ENCODE data around the gene ZNRF3. TPM values are rescaled to one million over a fixed set of nuclear protein-coding genes. Genes with fewer than 3 reads are reported as not detected.

The ZNRF3 gene
- polyA plus RNA-seq, 1 donor (not counting 4 experiments of a cell fraction or from before 2014, with no cell fraction given) = 2.6 TPM

DNA sequence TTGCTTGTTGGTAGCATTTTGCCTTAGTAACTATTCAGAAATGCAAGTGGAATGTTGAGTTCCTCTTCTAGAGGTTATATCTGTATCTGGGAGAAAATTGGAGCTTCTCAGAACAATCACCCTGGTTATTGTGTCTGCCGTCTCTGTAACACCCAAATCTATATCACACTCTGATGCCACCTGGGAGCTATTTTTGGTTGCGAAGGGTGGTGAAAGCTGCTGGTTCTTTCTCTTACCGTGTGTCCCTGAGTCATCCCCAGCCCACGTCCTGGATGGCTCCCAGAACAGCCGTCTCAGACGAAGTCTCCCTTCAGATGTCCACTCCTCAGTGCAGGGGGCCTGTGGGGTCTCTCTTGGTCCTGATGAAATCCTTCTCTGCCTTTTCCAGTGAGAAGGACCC, 94.8 kb downstream of the ZNRF3 start:
- no peak for DNase-seq (ENCODE audit: low read depth, low spot score)
- TF ChIP-seq, protein P1, sequence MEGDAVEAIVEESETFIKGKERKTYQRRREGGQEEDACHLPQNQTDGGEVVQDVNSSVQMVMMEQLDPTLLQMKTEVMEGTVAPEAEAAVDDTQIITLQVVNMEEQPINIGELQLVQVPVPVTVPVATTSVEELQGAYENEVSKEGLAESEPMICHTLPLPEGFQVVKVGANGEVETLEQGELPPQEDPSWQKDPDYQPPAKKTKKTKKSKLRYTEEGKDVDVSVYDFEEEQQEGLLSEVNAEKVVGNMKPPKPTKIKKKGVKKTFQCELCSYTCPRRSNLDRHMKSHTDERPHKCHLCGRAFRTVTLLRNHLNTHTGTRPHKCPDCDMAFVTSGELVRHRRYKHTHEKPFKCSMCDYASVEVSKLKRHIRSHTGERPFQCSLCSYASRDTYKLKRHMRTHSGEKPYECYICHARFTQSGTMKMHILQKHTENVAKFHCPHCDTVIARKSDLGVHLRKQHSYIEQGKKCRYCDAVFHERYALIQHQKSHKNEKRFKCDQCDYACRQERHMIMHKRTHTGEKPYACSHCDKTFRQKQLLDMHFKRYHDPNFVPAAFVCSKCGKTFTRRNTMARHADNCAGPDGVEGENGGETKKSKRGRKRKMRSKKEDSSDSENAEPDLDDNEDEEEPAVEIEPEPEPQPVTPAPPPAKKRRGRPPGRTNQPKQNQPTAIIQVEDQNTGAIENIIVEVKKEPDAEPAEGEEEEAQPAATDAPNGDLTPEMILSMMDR (optimal IDR thresholded peaks at IDR 0.05 in 1 of 3, IDR thresholded peaks at IDR 0.05 in 1 of 3, conservative IDR thresholded peaks at IDR 0.05 in 1 of 3; ENCODE audit: extremely low read depth in 1 of 3, insufficient read depth in 2 of 3, low read length in 3 of 3) = no peak
- no peak for TF ChIP-seq EZH2 (IDR thresholded peaks at IDR 0.05; ENCODE audit: low read length)
- Histone ChIP-seq H3K27ac (ENCODE audit: control insufficient read depth, insufficient read depth, low read length) (no peak overlapping the region), H3K9me1 (ENCODE audit: control insufficient read depth, extremely low read depth, insufficient read depth, low read length) (peaks cover 3% of the 10 kb centered on the region), H3K79me2 (ENCODE audit: control insufficient read depth, insufficient read depth, low read length) (peaks cover 1% of the 10 kb centered on the region), H3K4me1 (ENCODE audit: control insufficient read depth, extremely low read depth, insufficient read depth, low read length) (peaks cover 32% of the 10 kb centered on the region), H3K9ac (ENCODE audit: control insufficient read depth, extremely low read depth, insufficient read depth, low read length) (no peak overlapping the region), H3K36me3 (ENCODE audit: control insufficient read depth in 2 of 2, extremely low read depth in 1 of 2, insufficient read depth in 2 of 2, low read length in 2 of 2) (no peaks in the 10 kb centered on the region), H3K27me3 (ENCODE audit: control insufficient read depth, extremely low read depth, insufficient read depth, low read length) (no peaks in the 10 kb centered on the region), H2AFZ (ENCODE audit: control insufficient read depth, low read length) (no peak overlapping the region), H4K20me1 (ENCODE audit: control insufficient read depth, extremely low read depth, insufficient read depth, low read length) (no peaks in the 10 kb centered on the region), H3K4me3 (ENCODE audit: control insufficient read depth in 2 of 3, extremely low read depth in 1 of 3, insufficient read depth in 2 of 3, low read depth in 1 of 3, low read length in 3 of 3) (peak overlapping the region in 1 of 3 experiments; percentile 40), H3K9me3 (ENCODE audit: control insufficient read depth, low read depth, low read length) (no peaks in the 10 kb centered on the region), H3K4me2 (ENCODE audit: control insufficient read depth, extremely low read depth, insufficient read depth, low read depth, low read length) (peak overlapping the region; percentile 73)
- dilution Hi-C loops (cut with MboI; ENCODE audit: extremely low pct_ligation_motif_present, low sequenced_read_pairs) = no loop called here
- FAIRE-seq = peak; percentile 69

DNA sequence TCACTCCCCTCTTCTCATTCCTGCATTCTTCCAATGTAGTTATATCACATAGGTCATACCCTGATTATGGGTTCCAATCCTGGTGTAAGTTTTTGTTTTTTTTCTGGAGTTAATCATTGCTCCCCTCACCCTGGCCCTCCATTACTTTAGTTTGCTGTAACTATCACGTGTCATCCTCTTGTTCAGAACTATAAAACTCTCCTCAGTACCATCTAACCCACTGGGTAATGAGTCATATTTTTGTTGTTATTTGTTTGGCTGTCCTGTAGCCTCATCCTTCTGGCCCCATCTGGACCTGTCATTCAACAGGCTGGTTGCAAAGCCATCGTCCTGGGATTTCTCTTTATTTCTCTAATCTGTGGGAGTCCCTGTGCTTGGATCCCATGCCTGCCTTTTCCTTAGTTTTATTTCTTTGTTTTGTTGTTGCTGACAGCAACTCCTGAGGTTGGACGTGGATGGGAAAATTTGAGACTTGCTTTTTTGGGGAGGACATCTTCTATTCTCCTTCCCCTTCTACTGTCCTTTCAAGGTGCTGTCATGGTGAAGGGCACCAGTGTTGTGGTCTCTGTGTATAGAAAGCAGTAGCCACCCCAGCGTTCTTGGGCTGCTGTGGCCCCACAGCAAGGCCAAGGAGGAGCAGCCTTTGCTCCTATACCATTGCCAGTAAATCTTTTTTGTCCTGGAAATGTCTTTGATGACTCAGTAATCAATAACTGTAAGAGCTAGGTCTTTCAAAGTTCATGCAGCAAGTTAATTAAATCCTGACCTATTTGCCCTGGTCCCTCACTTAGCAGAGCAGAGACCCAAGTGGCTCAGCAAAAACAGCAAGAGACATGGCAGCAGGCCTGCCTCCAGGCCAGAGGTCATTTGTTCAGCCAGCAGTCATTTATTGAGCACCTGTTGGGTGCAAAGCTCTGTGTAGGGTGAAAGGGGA, 95.8 kb downstream of the ZNRF3 start:
- H3K4me1 ChIP-seq (ENCODE audit: control insufficient read depth, extremely low read depth, insufficient read depth, low read length) = peaks cover 41% of the 10 kb centered on the region
- no peak overlapping the region for H3K27ac ChIP-seq (ENCODE audit: control insufficient read depth, insufficient read depth, low read length)

More for the DNA sequence above, 95.8 kb downstream of the ZNRF3 start:
- peaks cover 3% of the 10 kb centered on the region for H4K20me1 ChIP-seq (ENCODE audit: control insufficient read depth, extremely low read depth, insufficient read depth, low read length)
- FAIRE-seq (no peak), DNase-seq (ENCODE audit: low read depth, low spot score) (no peak)
- dilution Hi-C loops (cut with MboI; ENCODE audit: extremely low pct_ligation_motif_present, low sequenced_read_pairs) = no loop called here
- H3K9ac ChIP-seq (ENCODE audit: control insufficient read depth, extremely low read depth, insufficient read depth, low read length) = no peak overlapping the region
- H3K4me3 ChIP-seq (ENCODE audit: control insufficient read depth in 2 of 3, extremely low read depth in 1 of 3, insufficient read depth in 2 of 3, low read depth in 1 of 3, low read length in 3 of 3) = no peak overlapping the region
- no peak overlapping the region for H2AFZ ChIP-seq (ENCODE audit: control insufficient read depth, low read length)
- H3K27me3 ChIP-seq (ENCODE audit: control insufficient read depth, extremely low read depth, insufficient read depth, low read length) = no peaks in the 10 kb centered on the region
- no peaks in the 10 kb centered on the region for H3K36me3 ChIP-seq (ENCODE audit: control insufficient read depth in 2 of 2, extremely low read depth in 1 of 2, insufficient read depth in 2 of 2, low read length in 2 of 2)
- H3K79me2 ChIP-seq (ENCODE audit: control insufficient read depth, insufficient read depth, low read length) = peaks cover 4% of the 10 kb centered on the region
- no peak overlapping the region for H3K4me2 ChIP-seq (ENCODE audit: control insufficient read depth, extremely low read depth, insufficient read depth, low read depth, low read length)
- H3K9me3 ChIP-seq (ENCODE audit: control insufficient read depth, low read depth, low read length) = no peaks in the 10 kb centered on the region
- TF ChIP-seq, protein P1 (optimal IDR thresholded peaks at IDR 0.05 in 1 of 3, IDR thresholded peaks at IDR 0.05 in 1 of 3, conservative IDR thresholded peaks at IDR 0.05 in 1 of 3; ENCODE audit: extremely low read depth in 1 of 3, insufficient read depth in 2 of 3, low read length in 3 of 3) = no peak
- TF ChIP-seq EZH2 (IDR thresholded peaks at IDR 0.05; ENCODE audit: low read length) = no peak
- H3K9me1 ChIP-seq (ENCODE audit: control insufficient read depth, extremely low read depth, insufficient read depth, low read length) = peaks cover 3% of the 10 kb centered on the region
